H1 (cell line): ENCODE data around the gene NFYA. TPM values are rescaled to one million over a fixed set of nuclear protein-coding genes. Genes with fewer than 3 reads are reported as not detected.

Experiments
- CTCF ChIA-PET: fragments of 300-600 bp; sonication (Branson Sonifier 250); formaldehyde crosslinking; loops from one replicate; lab custom pipeline; 2021; ENCODE audit not compliant: partially characterized antibody; lab: Charles Lee
- POLR2A ChIA-PET: fragments of 300-600 bp; sonication (Branson Sonifier 250); formaldehyde crosslinking; loops from one replicate; lab custom pipeline; 2021; ENCODE audit warnings: inconsistent platforms; ENCODE audit not compliant: partially characterized antibody; lab: Charles Lee
- DNase-seq, 2 experiments: peaks; one replicate each; pipeline versions ENCODE4 v3.0.0 to v3.0.0-alpha.2; 2010 to 2022; ENCODE audit warnings: low spot score in 2 of 2, low read depth in 1 of 2, mixed read lengths in 1 of 2
- FAIRE-seq: peaks from 2 replicates; lab custom pipeline; 2011; peaks lifted over from hg19 to GRCh38; lab: Jason Lieb, UNC
- H2AFZ ChIP-seq: 2 replicates; pipeline ENCODE4 v1.8.1; 2012; ENCODE audit warnings: low read length, inconsistent platforms
- H2AK5ac ChIP-seq: 2 replicates; pipeline ENCODE4 v1.6.1; 2013; ENCODE audit warnings: low read depth, low read length
- H2BK120ac ChIP-seq: replicated peaks from 2 replicates; pipeline ENCODE3; 2013; ENCODE audit warnings: low read depth, low read length, inconsistent platforms
- H2BK12ac ChIP-seq: 2 replicates; pipeline ENCODE4 v1.6.1; 2013; ENCODE audit warnings: low read depth, low read length
- H2BK15ac ChIP-seq: 2 replicates; pipeline ENCODE4 v1.6.1; 2013; ENCODE audit warnings: low read length
- H2BK20ac ChIP-seq: 2 replicates; pipeline ENCODE4 v1.6.1; 2013; ENCODE audit warnings: low read length
- H2BK5ac ChIP-seq: 2 replicates; pipeline ENCODE4 v1.6.1; 2013; ENCODE audit warnings: low read depth, low read length
- H3K14ac ChIP-seq: 2 replicates; pipeline ENCODE4 v1.6.1; 2013; ENCODE audit warnings: inconsistent platforms; ENCODE audit not compliant: insufficient read length
- H3K18ac ChIP-seq: 2 replicates; pipeline ENCODE4 v1.6.1; 2013; ENCODE audit warnings: low read length; ENCODE audit errors: extremely low read depth
- H3K23ac ChIP-seq: 2 replicates; pipeline ENCODE4 v1.6.1; 2013; ENCODE audit warnings: inconsistent platforms; ENCODE audit not compliant: insufficient read length
- H3K23me2 ChIP-seq: 2 replicates; pipeline ENCODE4 v1.6.1; 2013; ENCODE audit warnings: low read depth, low read length
- H3K27ac ChIP-seq: 2 replicates; pipeline ENCODE4 v1.6.1; 2011; ENCODE audit warnings: low read depth, low read length, inconsistent platforms
- H3K27me3 ChIP-seq, 4 experiments: replicated peaks in 1 of 4; 1 replicate in 1 of 4; 2 replicates in 3 of 4; pipeline versions ENCODE4 v1.6.1 to v1.8.1; 2011 to 2013; ENCODE audit warnings: low read length in 3 of 4, mild to moderate bottlenecking in 3 of 4, inconsistent platforms in 2 of 4, mixed read lengths in 2 of 4, moderate library complexity in 1 of 4; ENCODE audit not compliant: control insufficient read depth in 3 of 4, insufficient read depth in 3 of 4; ENCODE audit errors: extremely low read depth in 1 of 4
- H3K36me3 ChIP-seq, 4 experiments: 2 replicates each; pipeline versions ENCODE4 v1.6.1 to v1.8.1; 2011 to 2013; ENCODE audit warnings: mild to moderate bottlenecking in 4 of 4, low read length in 3 of 4, moderate library complexity in 2 of 4, control low read depth in 1 of 4, inconsistent platforms in 1 of 4; ENCODE audit not compliant: insufficient read depth in 4 of 4, control insufficient read depth in 2 of 4
- H3K4ac ChIP-seq: replicated peaks from 2 replicates; pipeline ENCODE3; 2013; ENCODE audit warnings: low read length, low read depth, mixed read lengths, inconsistent platforms; ENCODE audit not compliant: insufficient read length
- H3K4me1 ChIP-seq, 4 experiments: replicated peaks in 1 of 4; 1 replicate in 1 of 4; 2 replicates in 3 of 4; pipeline versions ENCODE4 v1.6.1 to v1.8.1; 2011 to 2013; ENCODE audit warnings: low read length in 3 of 4, inconsistent platforms in 2 of 4, mixed read lengths in 1 of 4; ENCODE audit not compliant: insufficient read depth in 4 of 4, control insufficient read depth in 3 of 4
- H3K4me2 ChIP-seq, 2 experiments: 2 replicates each; pipeline versions ENCODE4 v1.6.1 to v1.8.1; 2011 to 2013; ENCODE audit warnings: low read depth in 2 of 2, low read length in 2 of 2, control low read depth in 1 of 2, inconsistent platforms in 1 of 2, mild to moderate bottlenecking in 1 of 2; ENCODE audit not compliant: insufficient read depth in 1 of 2
- H3K4me3 ChIP-seq, 4 experiments: fragments of 200-600, 300-600 bp in 1 of 4; sonication (generic), shearing (Covaris generic), sonication (Bioruptor Twin) in 1 of 4; 2 replicates each; pipeline versions ENCODE4 v1.5.1 to v1.8.1; 2011 to 2016; ENCODE audit warnings: low read length in 4 of 4, low read depth in 3 of 4, control low read depth in 2 of 4, inconsistent platforms in 2 of 4, mild to moderate bottlenecking in 2 of 4, mixed read lengths in 1 of 4, moderate library complexity in 1 of 4; ENCODE audit not compliant: insufficient read depth in 2 of 4; ENCODE audit errors: extremely low read depth in 1 of 4
- H3K56ac ChIP-seq: replicated peaks from 2 replicates; pipeline ENCODE3; 2013; ENCODE audit warnings: low read depth, mild to moderate bottlenecking, mixed read lengths, low read length, inconsistent platforms; ENCODE audit not compliant: insufficient read length
- H3K79me1 ChIP-seq: 2 replicates; pipeline ENCODE4 v1.6.1; 2013; ENCODE audit warnings: low read depth, low read length, control low read depth
- H3K79me2 ChIP-seq, 2 experiments: 2 replicates each; pipeline versions ENCODE4 v1.6.1 to v1.8.1; 2012 to 2013; ENCODE audit warnings: low read length in 2 of 2, mild to moderate bottlenecking in 2 of 2, inconsistent platforms in 1 of 2; ENCODE audit not compliant: insufficient read depth in 2 of 2, control insufficient read depth in 1 of 2
- H3K9ac ChIP-seq, 4 experiments: replicated peaks in 1 of 4; 1 replicate in 1 of 4; 2 replicates in 3 of 4; pipeline versions ENCODE4 v1.6.1 to v1.8.1; 2011 to 2013; ENCODE audit warnings: low read depth in 3 of 4, low read length in 3 of 4, control low read depth in 2 of 4, mild to moderate bottlenecking in 2 of 4, moderate library complexity in 2 of 4, inconsistent platforms in 1 of 4; ENCODE audit errors: extremely low read depth in 1 of 4
- H3K9me3 ChIP-seq, 2 experiments: 2 replicates each; pipeline versions ENCODE4 v1.6.1 to v1.8.1; 2012 to 2013; ENCODE audit warnings: mild to moderate bottlenecking in 2 of 2, moderate library complexity in 2 of 2, control low read depth in 1 of 2, inconsistent platforms in 1 of 2, low read depth in 1 of 2, low read length in 1 of 2, mixed read lengths in 1 of 2; ENCODE audit not compliant: insufficient read depth in 2 of 2
- H4K20me1 ChIP-seq, 2 experiments: replicated peaks in 1 of 2; 2 replicates each; pipeline versions ENCODE3 to v1.8.1; 2011 to 2013; ENCODE audit warnings: inconsistent platforms in 2 of 2, low read length in 2 of 2, mild to moderate bottlenecking in 1 of 2; ENCODE audit not compliant: insufficient read depth in 2 of 2, control insufficient read depth in 1 of 2
- H4K5ac ChIP-seq: 2 replicates; pipeline ENCODE4 v1.6.1; 2013; ENCODE audit warnings: low read length, low read depth, mixed read lengths, inconsistent platforms; ENCODE audit not compliant: insufficient read length
- H4K8ac ChIP-seq: 2 replicates; pipeline ENCODE4 v1.8.0; 2013; ENCODE audit warnings: mild to moderate bottlenecking, moderate library complexity, low read length, inconsistent platforms; ENCODE audit not compliant: insufficient read depth; ENCODE audit errors: extremely low read depth
- H4K91ac ChIP-seq: replicated peaks from 2 replicates; pipeline ENCODE3; 2013; ENCODE audit warnings: low read length, mixed read lengths, inconsistent platforms; ENCODE audit not compliant: insufficient read length
- BRCA1 ChIP-seq: IDR thresholded peaks from 2 replicates; pipeline ENCODE4 v1.6.1; 2012; ENCODE audit warnings: low read depth, low read length, improper control_type of control experiment
- CEBPB ChIP-seq: IDR thresholded peaks from 2 replicates; pipeline ENCODE4 v1.6.1; 2012; ENCODE audit warnings: low read depth, low read length
- EGR1 ChIP-seq: IDR thresholded peaks from 2 replicates; pipeline ENCODE4 v1.6.1; 2011; ENCODE audit warnings: low read depth, low read length, borderline replicate concordance
- EZH2 ChIP-seq: fragments of 200-600 bp; sonication (generic); IDR thresholded peaks from 2 replicates; pipeline ENCODE4 v1.7.1; 2012; ENCODE audit warnings: low read depth, mild to moderate bottlenecking, moderate library complexity, low read length, inconsistent platforms; ENCODE audit not compliant: severe bottlenecking
- FOSL1 ChIP-seq: IDR thresholded peaks from 2 replicates; pipeline ENCODE4 v1.6.1; 2011; ENCODE audit warnings: mild to moderate bottlenecking, low read depth, low read length, moderate library complexity; ENCODE audit not compliant: insufficient read depth
- GABPA ChIP-seq: IDR thresholded peaks from 2 replicates; pipeline ENCODE4 v1.6.1; 2011; ENCODE audit warnings: mild to moderate bottlenecking, low read length, moderate library complexity, borderline replicate concordance; ENCODE audit not compliant: insufficient read depth
- KDM4A ChIP-seq: IDR thresholded peaks from one replicate; pipeline ENCODE4 v1.7.1; 2012; ENCODE audit warnings: low read depth, mild to moderate bottlenecking, moderate library complexity, low read length, inconsistent platforms; ENCODE audit not compliant: severe bottlenecking
- RNF2 ChIP-seq: fragments of 200-900, 300-1000 bp; sonication (generic); IDR thresholded peaks from 2 replicates; pipeline ENCODE4 v1.7.1; 2016; ENCODE audit warnings: borderline replicate concordance, low read depth, mild to moderate bottlenecking, antibody characterized with exemption, low read length; ENCODE audit not compliant: poor library complexity, severe bottlenecking; ENCODE audit errors: missing control alignments
- SIN3A ChIP-seq, 2 experiments: IDR thresholded peaks in 1 of 2; conservative IDR thresholded peaks in 1 of 2; 2 replicates each; pipeline ENCODE4 v1.6.1; 2011 to 2012; ENCODE audit warnings: low read length in 2 of 2, improper control_type of control experiment in 1 of 2, low read depth in 1 of 2, mild to moderate bottlenecking in 1 of 2
- SIX5 ChIP-seq: IDR thresholded peaks from 2 replicates; pipeline ENCODE4 v1.6.1; 2011; ENCODE audit warnings: mild to moderate bottlenecking, low read depth, low read length
- SP1 ChIP-seq: IDR thresholded peaks from 2 replicates; pipeline ENCODE4 v1.6.1; 2011; ENCODE audit warnings: low read depth, low read length
- TAF1 ChIP-seq: IDR thresholded peaks from 2 replicates; pipeline ENCODE4 v1.6.1; 2011; ENCODE audit warnings: mild to moderate bottlenecking, low read depth, low read length
- TEAD4 ChIP-seq: IDR thresholded peaks from 2 replicates; pipeline ENCODE4 v1.6.1; 2012; ENCODE audit warnings: low read depth, low read length, inconsistent platforms, mixed read lengths
- WGBS, 2 experiments: shearing (Covaris generic) in 1 of 2; methylation state at CpG; one replicate each; pipeline versions ENCODE4 v1.1.6 to v1.1.7; 2013 to 2015; ENCODE audit warnings: low lambda C conversion rate in 2 of 2, mixed read lengths in 2 of 2, inconsistent platforms in 1 of 2, low coverage in 1 of 2, missing lambda C conversion rate in 1 of 2; ENCODE audit not compliant: insufficient replicate concordance in 2 of 2, insufficient coverage in 1 of 2, insufficient read length in 1 of 2; ENCODE audit errors: extremely low coverage in 1 of 2, missing lambda C conversion rate in 1 of 2; 5-methylcytosine and 5-hydroxymethylcytosine counted together
- polyA plus RNA-seq, 7 experiments: library from polyadenylated mRNA; depleted of rRNA in 3 of 7; stranded (reverse) in 5 of 7; unstranded in 2 of 7; fragments of >200 nt in 5 of 7; fragments of 200-250 nt in 2 of 7; gene quantifications; 1 replicate in 5 of 7; 2 replicates in 1 of 7; 4 replicates in 1 of 7; pipeline versions ENCODE4 v1.2.1 to v1.2.3, GENCODE V29; 2011 to 2013; ENCODE audit warnings: missing spikeins in 2 of 7, mixed read lengths in 2 of 7
- total RNA-seq: library from RNA; stranded (reverse); fragmentation: NEBNext Ultra II Directional; extraction: Animal tissue kit (Norgen Biotek cat#: 25700); gene quantifications from 2 replicates; pipeline ENCODE4 v1.2.1, GENCODE V29; 2021

NFYA gene
- total and polyA plus RNA-seq, 2 of the 8 experiments (the other 6 are each of a cell fraction or from before 2014, with no cell fraction given), result 19.8 to 33.7 TPM

- H3K4me3 ChIP-seq, result no peak overlapping the region
- H3K4me1 ChIP-seq, result peaks cover 0 to 4% (median 3%) of the 10 kb centered on the region in 4 experiments; a peak in 5 of 7 replicates
- H3K36me3 ChIP-seq, result no peaks in the 10 kb centered on the region
- TF ChIP-seq EGR1 (no peak), SIN3A (conservative IDR thresholded peaks at IDR 0.05 in 1 of 2, IDR thresholded peaks at IDR 0.05 in 1 of 2; ENCODE audit: low read depth in 1 of 2, low read length in 2 of 2) (no peak), TEAD4 (no peak), RNF2 (no peak), TAF1 (no peak), EZH2 (no peak), GABPA (no peak), SP1 (no peak), BRCA1 (no peak), SIX5 (no peak), CEBPB (no peak), FOSL1 (no peak), KDM4A (no peak)
- TF ChIP-seq, all 59 proteins: peak for 0
- Histone ChIP-seq H2BK20ac (no peak overlapping the region), H3K18ac (no peak overlapping the region), H3K4ac (no peak overlapping the region), H3K79me2 (no peaks in the 10 kb centered on the region), H3K4me2 (no peak overlapping the region), H2BK120ac (no peak overlapping the region), H2BK12ac (no peak overlapping the region), H2BK15ac (no peak overlapping the region), H3K56ac (no peak overlapping the region), H4K20me1 (no peaks in the 10 kb centered on the region), H3K14ac (no peak overlapping the region), H2BK5ac (no peak overlapping the region), H4K8ac (no peak overlapping the region), H3K9ac (no peak overlapping the region), H3K9me3 (no peaks in the 10 kb centered on the region), H2AK5ac (no peak overlapping the region), H3K27ac (no peak overlapping the region), H3K79me1 (no peaks in the 10 kb centered on the region), H4K91ac (no peak overlapping the region), H3K27me3 (no peaks in the 10 kb centered on the region), H2AFZ (no peak overlapping the region), H3K23ac (no peak overlapping the region), H4K5ac (no peak overlapping the region), H3K23me2 (no peaks in the 10 kb centered on the region)
- DNase-seq (no peak), FAIRE-seq (no peak)
- ChIA-PET POLR2A (interaction anchor here (0.9 kb wide), 2 partner anchors 12 to 27 kb away, joined by 3 read pairs; no protein-coding TSS in a partner anchor), CTCF (interaction anchor here (1.2 to 6.0 kb wide), 4 partner anchors 8 to 26 kb away, joined by 4 to 80 read pairs (median 7); no protein-coding TSS in a partner anchor)
- 97% methylated on average over 3 of the region's 3 CpGs; no CpG with 5 or more reads in 1 of the 2 experiments for whole genome bisulfite sequencing, 2 experiments
These were observed 29.6 kb upstream of the NFYA start for GRCh38 chr6:41043151-41043550.
